Lung (tissue), 12 donors: ENCODE results near the gene CFAP45. TPM values are rescaled to one million over a fixed set of nuclear protein-coding genes. Genes with fewer than 3 reads are reported as not detected.

Experiments used
- ATAC-seq: fragments of 200-7000 bp; cut with Tn5 transposase; one replicate; pipeline ENCODE4 v1.9.1; 2020; ENCODE audit warnings: moderate number of reproducible peaks; ENCODE audit not compliant: insufficient read depth, low FRiP score
- DNase-seq, 3 donors: peaks; one replicate each; pipeline ENCODE4 v3.0.0-alpha.2; 2013 to 2017
- H3K27ac ChIP-seq, 2 donors: one replicate each; pipeline ENCODE4 v1.5.1; 2013; ENCODE audit warnings: mild to moderate bottlenecking in 2 of 2, moderate library complexity in 2 of 2, control low read depth in 1 of 2, inconsistent platforms in 1 of 2, low read depth in 1 of 2, low read length in 1 of 2
- H3K27me3 ChIP-seq, 3 donors: one replicate each; pipeline ENCODE4 v1.5.1; 2013; ENCODE audit warnings: low read length in 2 of 3; ENCODE audit not compliant: control insufficient read depth in 3 of 3, insufficient read depth in 3 of 3
- H3K36me3 ChIP-seq, 4 donors: one replicate each; pipeline ENCODE4 v1.5.1; 2013; ENCODE audit warnings: low read length in 4 of 4, mild to moderate bottlenecking in 1 of 4, moderate library complexity in 1 of 4; ENCODE audit not compliant: control insufficient read depth in 4 of 4, insufficient read depth in 4 of 4
- H3K4me1 ChIP-seq, 5 donors: one replicate each; pipeline ENCODE4 v1.5.1; 2013; ENCODE audit warnings: low read length in 5 of 5, mild to moderate bottlenecking in 2 of 5, moderate library complexity in 1 of 5; ENCODE audit not compliant: control insufficient read depth in 5 of 5, insufficient read depth in 5 of 5
- H3K4me3 ChIP-seq: one replicate; pipeline ENCODE4 v1.5.1; 2013; ENCODE audit warnings: mild to moderate bottlenecking, control low read depth, moderate library complexity
- H3K9ac ChIP-seq, 2 donors: one replicate each; pipeline ENCODE4 v1.5.1; 2013; ENCODE audit warnings: low read length in 2 of 2, control low read depth in 1 of 2; ENCODE audit not compliant: insufficient read depth in 1 of 2
- H3K9me3 ChIP-seq, 4 donors: one replicate each; pipeline ENCODE4 v1.5.1; 2013; ENCODE audit warnings: low read length in 3 of 4, mild to moderate bottlenecking in 1 of 4, moderate library complexity in 1 of 4; ENCODE audit not compliant: control insufficient read depth in 4 of 4, insufficient read depth in 3 of 4
- CTCF ChIP-seq: IDR thresholded peaks from 2 replicates; pipeline ENCODE4 v1.5.1; 2012; ENCODE audit warnings: mild to moderate bottlenecking; ENCODE audit errors: control extremely low read depth, extremely low read depth
- WGBS, 2 donors: extraction: QIAGEN DNeasy Blood & Tissue Kit; methylation state at CpG; one replicate each; pipeline ENCODE4 v1.1.7; 2013; 5-methylcytosine and 5-hydroxymethylcytosine counted together
- polyA plus RNA-seq, 2 donors: library from polyadenylated mRNA; stranded (reverse); fragments of 200-250 nt; gene quantifications; one replicate each; pipeline ENCODE4 v1.2.1, GENCODE V29; 2013
- total RNA-seq, 2 donors: library from RNA; depleted of rRNA in 1 of 2; stranded (reverse); fragments of >200 nt in 1 of 2; gene quantifications; one replicate each; pipeline ENCODE4 v1.2.1, GENCODE V29; 2014 to 2021
- donor health status: control.
- donor health status: control.
- donor health status: Bipolar disorder and iron deficiency.
- donor health status: healthy.
- donor health status: DM: yes; HTN: yes; CAD: no.

The CFAP45 gene
- total and polyA plus RNA-seq, 4 donors: 9.4 to 29.5 (median 13.1) TPM

GRCh38 chr1:159946242-159947187, 46.5 kb upstream of the CFAP45 start:
- no peak for DNase-seq

GRCh38 chr1:159945483-159946241, 45.7 kb upstream of the CFAP45 start, which contains the start of gene IGSF9:
IGSF9 (minus strand) TSS chr1:159945613; CDS start chr1:159943454, 2,159 bp downstream.
- peak; percentile 40 for TF ChIP-seq CTCF
- Histone ChIP-seq H3K36me3 (no peaks in the 10 kb centered on the region), H3K9me3 (no peaks in the 10 kb centered on the region), H3K4me1 (peaks cover 0 to 22% (median 8%) of the 10 kb centered on the region in 5 donors), H3K27ac (peak within 1 kb of the TSS in 1 of 2 donors; percentile 20), H3K27me3 (no peaks in the 10 kb centered on the region), H3K9ac (no peak within 1 kb of the TSS), H3K4me3 (no peak within 1 kb of the TSS)
- ATAC-seq (peak; percentile 86), DNase-seq (peak; percentile 92 to 95 (median 94))
- WGBS, 2 donors: 2 to 4% methylated on average over 57 to 58 of the region's 58 CpGs

More at GRCh38 chr1:159946242-159947187, 46.5 kb upstream of the CFAP45 start:
- Histone ChIP-seq H3K27ac (no peak overlapping the region), H3K36me3 (no peaks in the 10 kb centered on the region), H3K9ac (no peak overlapping the region), H3K27me3 (no peaks in the 10 kb centered on the region), H3K4me1 (peaks cover 0 to 22% (median 10%) of the 10 kb centered on the region in 5 donors), H3K9me3 (no peaks in the 10 kb centered on the region), H3K4me3 (no peak overlapping the region)
- ATAC-seq: no peak
- TF ChIP-seq CTCF: no peak
- 59 to 61% methylated on average over 9 of the region's 9 CpGs for WGBS, 2 donors

- no peaks in the 10 kb centered on the region for H3K27me3 ChIP-seq
- peaks cover 0 to 22% (median 8%) of the 10 kb centered on the region in 5 donors for H3K4me1 ChIP-seq
- no peak overlapping the region for H3K4me3 ChIP-seq
- H3K9ac ChIP-seq: no peak overlapping the region
- no peak overlapping the region for H3K27ac ChIP-seq
- no peaks in the 10 kb centered on the region for H3K36me3 ChIP-seq
- H3K9me3 ChIP-seq: no peaks in the 10 kb centered on the region
- no peak for ATAC-seq
- DNase-seq: peak in 1 of 3 donors; percentile 16
- no peak for TF ChIP-seq CTCF
- WGBS, 2 donors: 37 to 44% methylated on average over 11 of the region's 11 CpGs
These were observed 44.9 kb upstream of the CFAP45 start for GRCh38 chr1:159944623-159945455.
